ENCODE results near the gene ATN1. TPM values are rescaled to one million over a fixed set of nuclear protein-coding genes. Genes with fewer than 3 reads are reported as not detected.

The ATN1 gene
- total and polyA plus RNA-seq, 4 donors = 3.6 to 12.6 (median 7.9) TPM

DNA sequence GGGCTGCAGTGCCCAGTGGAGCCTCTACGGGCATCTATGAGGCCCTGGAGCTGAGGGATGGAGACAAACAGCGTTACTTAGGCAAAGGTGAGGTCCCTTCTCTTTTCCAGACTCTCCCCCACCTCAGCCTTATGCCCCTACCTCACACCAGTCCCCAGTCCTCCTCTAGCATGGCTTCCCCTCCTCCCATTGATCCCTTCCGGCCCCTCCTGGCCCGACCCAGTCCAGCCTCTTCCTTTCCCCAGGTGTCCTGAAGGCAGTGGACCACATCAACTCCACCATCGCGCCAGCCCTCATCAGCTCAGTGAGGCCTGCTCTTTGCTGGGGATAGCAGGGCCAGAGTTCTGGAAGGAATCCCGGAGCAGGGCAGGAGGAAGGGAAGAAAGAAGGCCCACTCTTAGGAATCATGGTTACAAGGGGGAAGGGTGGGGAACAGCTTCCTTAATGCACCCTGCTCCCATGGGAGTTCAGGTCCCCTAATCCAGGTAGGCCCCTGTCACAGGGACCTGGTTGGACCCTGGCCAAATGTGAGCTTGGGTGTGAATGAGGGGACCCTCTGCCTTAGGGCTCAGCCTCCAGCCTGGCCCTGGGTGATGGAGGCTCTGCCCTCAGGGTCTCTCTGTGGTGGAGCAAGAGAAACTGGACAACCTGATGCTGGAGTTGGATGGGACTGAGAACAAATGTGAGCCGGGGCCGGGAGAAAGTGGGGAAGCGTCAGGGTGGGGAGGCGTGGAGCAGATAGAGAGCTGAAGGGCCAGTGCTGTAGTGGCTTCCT lies 11.1 kb upstream of the ATN1 start:
- DNase-seq (ENCODE audit: low spot score) = no peak
- H3K4me3 ChIP-seq (ENCODE audit: low read depth in 1 of 3, low read length in 3 of 3) = no peak overlapping the region
- no peak for TF ChIP-seq HNF4G (IDR thresholded peaks at IDR 0.05)
- no peak for TF ChIP-seq GABPA (IDR thresholded peaks at IDR 0.05 in 1 of 2, conservative IDR thresholded peaks at IDR 0.05 in 1 of 2)
- TF ChIP-seq TAF1 (conservative IDR thresholded peaks at IDR 0.05) = no peak
- no peak for TF ChIP-seq YY1 (IDR thresholded peaks at IDR 0.05)
- no peak for TF ChIP-seq RAD21 (IDR thresholded peaks at IDR 0.05)
- TF ChIP-seq NR2F2 (IDR thresholded peaks at IDR 0.05) = no peak
- TF ChIP-seq, protein P1, sequence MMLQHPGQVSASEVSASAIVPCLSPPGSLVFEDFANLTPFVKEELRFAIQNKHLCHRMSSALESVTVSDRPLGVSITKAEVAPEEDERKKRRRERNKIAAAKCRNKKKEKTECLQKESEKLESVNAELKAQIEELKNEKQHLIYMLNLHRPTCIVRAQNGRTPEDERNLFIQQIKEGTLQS (IDR thresholded peaks at IDR 0.05) = no peak
- TF ChIP-seq EGR1 (IDR thresholded peaks at IDR 0.05; ENCODE audit: low read depth in 2 of 2) = no peak
- no peak for TF ChIP-seq SP1 (IDR thresholded peaks at IDR 0.05)
- TF ChIP-seq, protein P2, sequence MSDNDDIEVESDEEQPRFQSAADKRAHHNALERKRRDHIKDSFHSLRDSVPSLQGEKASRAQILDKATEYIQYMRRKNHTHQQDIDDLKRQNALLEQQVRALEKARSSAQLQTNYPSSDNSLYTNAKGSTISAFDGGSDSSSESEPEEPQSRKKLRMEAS (IDR thresholded peaks at IDR 0.05) = no peak
- no peak for TF ChIP-seq RXRA (IDR thresholded peaks at IDR 0.05)
- no peak for TF ChIP-seq FOXA2 (IDR thresholded peaks at IDR 0.05)
- TF ChIP-seq, protein P3, sequence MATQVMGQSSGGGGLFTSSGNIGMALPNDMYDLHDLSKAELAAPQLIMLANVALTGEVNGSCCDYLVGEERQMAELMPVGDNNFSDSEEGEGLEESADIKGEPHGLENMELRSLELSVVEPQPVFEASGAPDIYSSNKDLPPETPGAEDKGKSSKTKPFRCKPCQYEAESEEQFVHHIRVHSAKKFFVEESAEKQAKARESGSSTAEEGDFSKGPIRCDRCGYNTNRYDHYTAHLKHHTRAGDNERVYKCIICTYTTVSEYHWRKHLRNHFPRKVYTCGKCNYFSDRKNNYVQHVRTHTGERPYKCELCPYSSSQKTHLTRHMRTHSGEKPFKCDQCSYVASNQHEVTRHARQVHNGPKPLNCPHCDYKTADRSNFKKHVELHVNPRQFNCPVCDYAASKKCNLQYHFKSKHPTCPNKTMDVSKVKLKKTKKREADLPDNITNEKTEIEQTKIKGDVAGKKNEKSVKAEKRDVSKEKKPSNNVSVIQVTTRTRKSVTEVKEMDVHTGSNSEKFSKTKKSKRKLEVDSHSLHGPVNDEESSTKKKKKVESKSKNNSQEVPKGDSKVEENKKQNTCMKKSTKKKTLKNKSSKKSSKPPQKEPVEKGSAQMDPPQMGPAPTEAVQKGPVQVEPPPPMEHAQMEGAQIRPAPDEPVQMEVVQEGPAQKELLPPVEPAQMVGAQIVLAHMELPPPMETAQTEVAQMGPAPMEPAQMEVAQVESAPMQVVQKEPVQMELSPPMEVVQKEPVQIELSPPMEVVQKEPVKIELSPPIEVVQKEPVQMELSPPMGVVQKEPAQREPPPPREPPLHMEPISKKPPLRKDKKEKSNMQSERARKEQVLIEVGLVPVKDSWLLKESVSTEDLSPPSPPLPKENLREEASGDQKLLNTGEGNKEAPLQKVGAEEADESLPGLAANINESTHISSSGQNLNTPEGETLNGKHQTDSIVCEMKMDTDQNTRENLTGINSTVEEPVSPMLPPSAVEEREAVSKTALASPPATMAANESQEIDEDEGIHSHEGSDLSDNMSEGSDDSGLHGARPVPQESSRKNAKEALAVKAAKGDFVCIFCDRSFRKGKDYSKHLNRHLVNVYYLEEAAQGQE (IDR thresholded peaks at IDR 0.05) = no peak
- TF ChIP-seq JUND (IDR thresholded peaks at IDR 0.05) = no peak
- no peak for TF ChIP-seq FOXA1 (IDR thresholded peaks at IDR 0.05)
- TF ChIP-seq, protein P4, sequence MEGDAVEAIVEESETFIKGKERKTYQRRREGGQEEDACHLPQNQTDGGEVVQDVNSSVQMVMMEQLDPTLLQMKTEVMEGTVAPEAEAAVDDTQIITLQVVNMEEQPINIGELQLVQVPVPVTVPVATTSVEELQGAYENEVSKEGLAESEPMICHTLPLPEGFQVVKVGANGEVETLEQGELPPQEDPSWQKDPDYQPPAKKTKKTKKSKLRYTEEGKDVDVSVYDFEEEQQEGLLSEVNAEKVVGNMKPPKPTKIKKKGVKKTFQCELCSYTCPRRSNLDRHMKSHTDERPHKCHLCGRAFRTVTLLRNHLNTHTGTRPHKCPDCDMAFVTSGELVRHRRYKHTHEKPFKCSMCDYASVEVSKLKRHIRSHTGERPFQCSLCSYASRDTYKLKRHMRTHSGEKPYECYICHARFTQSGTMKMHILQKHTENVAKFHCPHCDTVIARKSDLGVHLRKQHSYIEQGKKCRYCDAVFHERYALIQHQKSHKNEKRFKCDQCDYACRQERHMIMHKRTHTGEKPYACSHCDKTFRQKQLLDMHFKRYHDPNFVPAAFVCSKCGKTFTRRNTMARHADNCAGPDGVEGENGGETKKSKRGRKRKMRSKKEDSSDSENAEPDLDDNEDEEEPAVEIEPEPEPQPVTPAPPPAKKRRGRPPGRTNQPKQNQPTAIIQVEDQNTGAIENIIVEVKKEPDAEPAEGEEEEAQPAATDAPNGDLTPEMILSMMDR (IDR thresholded peaks at IDR 0.05; ENCODE audit: low read depth, low read length, missing input control) = no peak
- TF ChIP-seq HNF4A (conservative IDR thresholded peaks at IDR 0.05) = no peak
- TF ChIP-seq, protein P5, sequence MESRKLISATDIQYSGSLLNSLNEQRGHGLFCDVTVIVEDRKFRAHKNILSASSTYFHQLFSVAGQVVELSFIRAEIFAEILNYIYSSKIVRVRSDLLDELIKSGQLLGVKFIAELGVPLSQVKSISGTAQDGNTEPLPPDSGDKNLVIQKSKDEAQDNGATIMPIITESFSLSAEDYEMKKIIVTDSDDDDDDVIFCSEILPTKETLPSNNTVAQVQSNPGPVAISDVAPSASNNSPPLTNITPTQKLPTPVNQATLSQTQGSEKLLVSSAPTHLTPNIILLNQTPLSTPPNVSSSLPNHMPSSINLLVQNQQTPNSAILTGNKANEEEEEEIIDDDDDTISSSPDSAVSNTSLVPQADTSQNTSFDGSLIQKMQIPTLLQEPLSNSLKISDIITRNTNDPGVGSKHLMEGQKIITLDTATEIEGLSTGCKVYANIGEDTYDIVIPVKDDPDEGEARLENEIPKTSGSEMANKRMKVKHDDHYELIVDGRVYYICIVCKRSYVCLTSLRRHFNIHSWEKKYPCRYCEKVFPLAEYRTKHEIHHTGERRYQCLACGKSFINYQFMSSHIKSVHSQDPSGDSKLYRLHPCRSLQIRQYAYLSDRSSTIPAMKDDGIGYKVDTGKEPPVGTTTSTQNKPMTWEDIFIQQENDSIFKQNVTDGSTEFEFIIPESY (IDR thresholded peaks at IDR 0.05) = no peak
- peaks cover 3 to 13% (median 5%) of the 10 kb centered on the region in 4 donors for H3K4me1 ChIP-seq (ENCODE audit: control insufficient read depth in 4 of 4, insufficient read depth in 4 of 4, low read length in 3 of 4)
- WGBS = 95% methylated on average over 11 of the region's 11 CpGs
- H3K36me3 ChIP-seq (ENCODE audit: control insufficient read depth in 4 of 4, insufficient read depth in 3 of 4, low read depth in 1 of 4, low read length in 3 of 4) = no peaks in the 10 kb centered on the region
- H3K9me3 ChIP-seq (ENCODE audit: control insufficient read depth in 4 of 4, low read length in 3 of 4) = no peaks in the 10 kb centered on the region
- peaks cover 0 to 6% (median 0%) of the 10 kb centered on the region in 4 donors for H3K27me3 ChIP-seq (ENCODE audit: control insufficient read depth in 4 of 4, insufficient read depth in 4 of 4, low read length in 3 of 4)
- no peak overlapping the region for H3K27ac ChIP-seq (ENCODE audit: low read depth in 1 of 2, low read length in 2 of 2)
- no peak overlapping the region for H3K9ac ChIP-seq (ENCODE audit: low read depth in 1 of 2, low read length in 2 of 2)
